ENCODE data around the gene HENMT1. TPM values are rescaled to one million over a fixed set of nuclear protein-coding genes. Genes with fewer than 3 reads are reported as not detected.

HENMT1 gene
- total RNA-seq, 2 experiments from 2014 or later: 25.6 to 25.8 TPM

GRCh38 chr1:108624069-108624468, 36.8 kb downstream of the HENMT1 start:
- no peaks in the 10 kb centered on the region for H3K9me3 Mint-ChIP-seq
- H3K4me1 Mint-ChIP-seq (ENCODE audit: low read depth): no peaks in the 10 kb centered on the region
- POLR2A ChIA-PET: no interaction called here
- no peaks in the 10 kb centered on the region for H3K27me3 Mint-ChIP-seq
- DNase-seq: no peak
- no peak overlapping the region for H3K4me3 Mint-ChIP-seq
- no peaks in the 10 kb centered on the region for H3K36me3 Mint-ChIP-seq
- CTCF ChIA-PET: no interaction called here
- H3K27ac Mint-ChIP-seq: no peak overlapping the region
- intact Hi-C loops (cut with micrococcal nuclease): no loop called here

DNA sequence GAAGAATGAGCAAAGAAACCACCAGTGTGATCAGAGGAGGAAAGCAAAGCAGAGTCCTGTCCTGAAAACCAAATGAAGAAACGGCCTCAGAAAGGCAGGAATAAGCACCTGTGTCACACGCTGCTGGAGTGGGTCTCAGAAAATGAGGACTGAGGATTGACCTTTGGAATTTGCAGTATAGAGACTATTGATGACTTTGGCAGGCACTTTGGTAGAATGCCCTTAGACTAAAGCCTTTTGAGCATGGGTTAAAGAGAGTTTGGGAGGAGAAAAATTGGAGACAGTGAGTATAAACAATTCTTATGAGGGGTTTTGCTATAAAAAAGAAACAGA, 43.2 kb downstream of the HENMT1 start:
- intact Hi-C loops (cut with micrococcal nuclease): no loop called here
- POLR2A ChIA-PET: no interaction called here
- DNase-seq: no peak
- CTCF ChIA-PET: no interaction called here
- H3K27me3 Mint-ChIP-seq: no peaks in the 10 kb centered on the region
- no peaks in the 10 kb centered on the region for H3K9me3 Mint-ChIP-seq
- no peak overlapping the region for H3K4me3 Mint-ChIP-seq
- no peaks in the 10 kb centered on the region for H3K4me1 Mint-ChIP-seq (ENCODE audit: low read depth)
- H3K36me3 Mint-ChIP-seq: no peaks in the 10 kb centered on the region
- H3K27ac Mint-ChIP-seq: no peak overlapping the region

DNA sequence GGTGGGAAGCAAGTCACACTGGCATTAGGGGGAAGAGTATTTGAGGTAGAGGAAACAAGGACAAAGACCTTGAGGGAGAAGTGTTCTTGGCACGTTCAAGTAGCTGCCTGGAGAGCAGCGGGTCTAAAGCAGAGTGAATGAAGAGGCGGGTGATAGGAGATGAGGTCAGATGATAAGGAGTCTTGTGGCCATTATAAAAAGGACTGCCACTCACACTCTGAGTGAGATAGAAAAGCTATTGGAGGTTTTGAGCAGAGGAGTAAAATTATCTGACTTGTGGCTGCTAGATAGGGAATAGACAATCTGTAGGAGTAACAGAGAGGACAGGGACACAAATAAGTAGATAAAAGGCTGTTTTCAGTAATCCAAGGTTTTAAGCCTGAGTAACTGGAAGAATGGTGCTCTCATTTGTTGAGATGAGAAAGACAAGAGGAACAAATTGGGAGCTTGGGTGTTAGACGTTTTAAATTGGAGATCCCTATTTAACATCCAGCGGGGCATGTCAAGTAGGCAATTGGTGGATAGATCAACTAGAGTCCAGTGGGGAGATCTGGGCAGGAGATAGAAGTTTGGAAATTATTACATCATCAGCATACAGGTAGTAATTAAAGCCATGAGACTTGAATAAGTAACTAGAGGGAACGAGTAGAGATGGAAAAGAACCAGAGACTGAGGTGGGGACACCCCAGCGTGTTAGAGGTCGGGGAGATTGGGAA, 43.7 kb downstream of the HENMT1 start:
- CTCF ChIA-PET: interaction anchor here (0.7 kb wide), 1 partner anchor 48 kb away, joined by 3 read pairs; no protein-coding TSS in a partner anchor
- H3K27me3 Mint-ChIP-seq: no peaks in the 10 kb centered on the region
- no peaks in the 10 kb centered on the region for H3K9me3 Mint-ChIP-seq
- H3K36me3 Mint-ChIP-seq: no peaks in the 10 kb centered on the region
- intact Hi-C loops (cut with micrococcal nuclease): no loop called here
- no peak for DNase-seq
- POLR2A ChIA-PET: no interaction called here
- H3K4me3 Mint-ChIP-seq: no peak overlapping the region
- no peak overlapping the region for H3K27ac Mint-ChIP-seq
- no peaks in the 10 kb centered on the region for H3K4me1 Mint-ChIP-seq (ENCODE audit: low read depth)

DNA sequence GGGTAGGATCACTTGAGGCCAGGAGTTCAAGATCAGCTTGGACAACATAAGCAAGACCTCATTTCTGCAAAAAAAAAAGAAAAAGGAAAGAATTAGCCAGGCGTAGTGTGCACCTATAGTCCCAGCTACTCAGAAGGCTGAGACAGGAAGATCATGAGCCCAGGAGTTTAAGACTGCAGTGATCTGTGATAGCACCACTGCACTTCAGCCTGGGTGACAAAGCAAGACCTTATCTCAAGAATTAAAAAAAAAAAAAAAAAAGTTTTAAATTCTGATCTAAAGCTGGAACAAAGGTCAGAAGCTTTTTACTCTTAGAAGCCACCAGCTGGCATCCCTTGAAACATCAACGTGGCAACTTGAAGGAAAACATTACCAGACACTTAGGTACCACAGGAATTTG, 45.3 kb downstream of the HENMT1 start:
- POLR2A ChIA-PET: interaction anchor here (0.7 kb wide), 1 partner anchor 421 kb away, joined by 3 read pairs; no protein-coding TSS in a partner anchor
- no peak overlapping the region for H3K27ac Mint-ChIP-seq
- no peak for DNase-seq
- H3K36me3 Mint-ChIP-seq: no peaks in the 10 kb centered on the region
- H3K4me1 Mint-ChIP-seq (ENCODE audit: low read depth): no peaks in the 10 kb centered on the region
- intact Hi-C loops (cut with micrococcal nuclease): no loop called here
- no peak overlapping the region for H3K4me3 Mint-ChIP-seq
- H3K27me3 Mint-ChIP-seq: no peaks in the 10 kb centered on the region
- CTCF ChIA-PET: interaction anchor here (3.7 kb wide), 1 partner anchor 28 kb away, joined by 10 read pairs; no protein-coding TSS in a partner anchor
- H3K9me3 Mint-ChIP-seq: no peaks in the 10 kb centered on the region

GRCh38 chr1:108612496-108612895, 48.4 kb downstream of the HENMT1 start:
- Mint-ChIP-seq H3K9me3 (no peaks in the 10 kb centered on the region), H3K4me3 (no peak overlapping the region), H3K27ac (no peak overlapping the region), H3K36me3 (peaks cover 2% of the 10 kb centered on the region), H3K27me3 (no peaks in the 10 kb centered on the region), H3K4me1 (ENCODE audit: low read depth) (no peaks in the 10 kb centered on the region)
- no peak for DNase-seq
- ChIA-PET POLR2A (no interaction called here), CTCF (interaction anchor here (3.7 kb wide), 1 partner anchor 31 kb away, joined by 10 read pairs; no protein-coding TSS in a partner anchor)
- intact Hi-C loops (cut with micrococcal nuclease): no loop called here

- Mint-ChIP-seq H3K4me1 (ENCODE audit: low read depth) (no peaks in the 10 kb centered on the region), H3K27ac (no peak overlapping the region), H3K4me3 (no peak overlapping the region), H3K36me3 (peaks cover 2% of the 10 kb centered on the region), H3K27me3 (no peaks in the 10 kb centered on the region), H3K9me3 (no peaks in the 10 kb centered on the region)
- POLR2A ChIA-PET: no interaction called here
- CTCF ChIA-PET: no interaction called here
- intact Hi-C loops (cut with micrococcal nuclease): no loop called here
- no peak for DNase-seq
Observed at GRCh38 chr1:108611984-108612383, 48.9 kb downstream of the HENMT1 start.

- Mint-ChIP-seq H3K27ac (no peak overlapping the region), H3K36me3 (peaks cover 2% of the 10 kb centered on the region), H3K9me3 (no peaks in the 10 kb centered on the region), H3K4me1 (ENCODE audit: low read depth) (no peaks in the 10 kb centered on the region), H3K27me3 (no peaks in the 10 kb centered on the region), H3K4me3 (no peak overlapping the region)
- intact Hi-C loops (cut with micrococcal nuclease): no loop called here
- ChIA-PET POLR2A (no interaction called here), CTCF (no interaction called here)
- DNase-seq: no peak
Observed at GRCh38 chr1:108610073-108610472, 50.8 kb downstream of the HENMT1 start.

- DNase-seq: no peak
- H3K9me3 Mint-ChIP-seq: no peaks in the 10 kb centered on the region
- H3K27me3 Mint-ChIP-seq: no peaks in the 10 kb centered on the region
- no peaks in the 10 kb centered on the region for H3K4me1 Mint-ChIP-seq (ENCODE audit: low read depth)
- no peak overlapping the region for H3K27ac Mint-ChIP-seq
- ChIA-PET CTCF (no interaction called here), POLR2A (no interaction called here)
- peaks cover 2% of the 10 kb centered on the region for H3K36me3 Mint-ChIP-seq
- intact Hi-C loops (cut with micrococcal nuclease): no loop called here
- H3K4me3 Mint-ChIP-seq: no peak overlapping the region
Observed at GRCh38 chr1:108609483-108610049, 51.3 kb downstream of the HENMT1 start.

- H3K4me3 Mint-ChIP-seq: no peak overlapping the region
- ChIA-PET CTCF (interaction anchor here (1.2 kb wide), 1 partner anchor 46 kb away, joined by 3 read pairs; the partner anchor contains the start of gene EEIG2), POLR2A (no interaction called here)
- no peak for DNase-seq
- peaks cover 2% of the 10 kb centered on the region for H3K36me3 Mint-ChIP-seq
- H3K27me3 Mint-ChIP-seq: no peaks in the 10 kb centered on the region
- H3K27ac Mint-ChIP-seq: no peak overlapping the region
- intact Hi-C loops (cut with micrococcal nuclease): no loop called here
- no peaks in the 10 kb centered on the region for H3K4me1 Mint-ChIP-seq (ENCODE audit: low read depth)
- no peaks in the 10 kb centered on the region for H3K9me3 Mint-ChIP-seq
Observed at GRCh38 chr1:108606478-108606877, 54.4 kb downstream of the HENMT1 start.

DNA sequence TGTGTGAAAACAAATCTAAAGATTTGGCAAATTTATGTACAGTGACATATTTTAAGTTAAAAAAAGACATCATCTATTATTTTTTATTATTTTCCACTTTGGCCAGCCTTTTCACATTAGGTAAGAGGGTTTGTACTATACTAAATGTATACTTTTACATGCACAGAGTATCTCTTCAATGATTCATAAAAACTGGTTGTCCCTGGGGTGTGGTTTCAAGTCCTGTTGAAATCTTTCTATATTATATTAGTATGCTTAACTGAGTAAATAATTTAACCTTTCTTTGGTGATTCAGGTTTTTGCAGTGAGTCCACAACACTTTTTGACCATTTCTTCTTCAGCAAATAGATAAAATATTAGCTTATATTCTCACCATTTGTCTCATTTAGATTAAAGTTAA, 55.3 kb downstream of the HENMT1 start:
- Mint-ChIP-seq H3K4me1 (ENCODE audit: low read depth) (no peaks in the 10 kb centered on the region), H3K36me3 (peaks cover 2% of the 10 kb centered on the region), H3K9me3 (no peaks in the 10 kb centered on the region), H3K27ac (no peak overlapping the region), H3K4me3 (no peak overlapping the region), H3K27me3 (no peaks in the 10 kb centered on the region)
- CTCF ChIA-PET: no interaction called here
- no peak for DNase-seq
- intact Hi-C loops (cut with micrococcal nuclease): no loop called here
- POLR2A ChIA-PET: no interaction called here

DNA sequence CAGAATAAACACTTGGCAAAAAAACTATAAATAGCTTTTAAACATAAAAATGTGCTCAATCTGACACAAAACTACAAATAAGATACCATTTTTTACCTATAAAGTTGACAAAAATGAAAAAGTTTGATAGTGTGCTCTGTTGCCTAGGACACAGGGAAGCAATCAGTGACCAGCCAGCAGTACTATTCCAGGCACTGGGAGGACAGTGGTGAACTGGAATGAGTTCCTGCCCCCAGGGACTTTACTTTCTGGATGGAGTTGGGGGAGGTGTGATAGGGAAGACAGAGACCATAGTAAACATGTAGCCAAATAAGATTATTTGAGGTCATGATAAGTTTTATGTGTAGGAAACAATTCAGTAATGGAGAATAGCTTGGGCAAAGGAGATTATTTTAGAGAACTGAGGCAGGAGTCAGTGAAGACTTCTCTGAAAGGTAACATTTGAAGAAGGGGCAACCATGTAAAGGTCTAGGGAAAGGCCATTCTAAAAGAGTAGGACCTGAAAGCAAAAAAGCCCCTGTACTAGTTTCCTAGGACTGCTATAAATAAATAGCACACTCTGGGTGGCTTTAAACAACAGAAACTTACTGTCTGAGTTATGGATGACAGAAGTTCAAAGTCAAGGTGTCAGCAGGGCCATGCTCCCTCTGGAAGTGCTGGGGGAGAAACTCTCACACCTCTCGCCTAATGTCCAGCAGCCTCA, 59.0 kb downstream of the HENMT1 start:
- Mint-ChIP-seq H3K27ac (no peak overlapping the region), H3K36me3 (no peaks in the 10 kb centered on the region), H3K4me3 (no peak overlapping the region), H3K4me1 (ENCODE audit: low read depth) (no peaks in the 10 kb centered on the region), H3K27me3 (no peaks in the 10 kb centered on the region), H3K9me3 (no peaks in the 10 kb centered on the region)
- intact Hi-C loops (cut with micrococcal nuclease): no loop called here
- no peak for DNase-seq
- CTCF ChIA-PET: no interaction called here
- POLR2A ChIA-PET: no interaction called here

GRCh38 chr1:108600504-108600903, 60.4 kb downstream of the HENMT1 start:
- CTCF ChIA-PET: no interaction called here
- POLR2A ChIA-PET: no interaction called here
- intact Hi-C loops (cut with micrococcal nuclease): no loop called here
- Mint-ChIP-seq H3K27ac (no peak overlapping the region), H3K4me3 (no peak overlapping the region), H3K9me3 (no peaks in the 10 kb centered on the region), H3K4me1 (ENCODE audit: low read depth) (no peaks in the 10 kb centered on the region), H3K27me3 (no peaks in the 10 kb centered on the region), H3K36me3 (no peaks in the 10 kb centered on the region)
- DNase-seq: no peak

GRCh38 chr1:108598340-108598739, 62.6 kb downstream of the HENMT1 start:
- no peak overlapping the region for H3K27ac Mint-ChIP-seq
- ChIA-PET CTCF (interaction anchor here (0.9 kb wide), 1 partner anchor 86 kb away, joined by 3 read pairs; no protein-coding TSS in a partner anchor), POLR2A (no interaction called here)
- DNase-seq: no peak
- intact Hi-C loops (cut with micrococcal nuclease): no loop called here
- no peaks in the 10 kb centered on the region for H3K9me3 Mint-ChIP-seq
- no peaks in the 10 kb centered on the region for H3K27me3 Mint-ChIP-seq
- H3K4me1 Mint-ChIP-seq (ENCODE audit: low read depth): no peaks in the 10 kb centered on the region
- no peaks in the 10 kb centered on the region for H3K36me3 Mint-ChIP-seq
- H3K4me3 Mint-ChIP-seq: no peak overlapping the region

Measured in activated CD4-positive, alpha-beta memory T cell treated with anti-CD3 and anti-CD28 coated beads for 36 hours (primary cell).